Endothelial cell of umbilical vein (primary cell): ENCODE measurements around the gene ADARB1. TPM values are rescaled to one million over a fixed set of nuclear protein-coding genes. Genes with fewer than 3 reads are reported as not detected.

Experiments
- BruUV-seq: library from RNA; stranded (reverse); fragments of 400-500 nt; replicated peaks from 2 replicates; lab custom pipeline; 2021; lab: Mats Ljungman, UMichigan
- CTCF ChIA-PET: fragments of 300-600, 350-600 bp; sonication (Branson Sonifier 250); formaldehyde crosslinking; loops from one replicate; lab custom pipeline; 2021; ENCODE audit warnings: antibody characterized with exemption, inconsistent platforms; lab: Charles Lee
- POLR2A ChIA-PET: fragments of 300-600, 350-600 bp; sonication (Branson Sonifier 250); formaldehyde crosslinking; loops from one replicate; lab custom pipeline; 2021; ENCODE audit warnings: antibody characterized with exemption, inconsistent platforms; lab: Charles Lee
- DNase-seq: peaks from one replicate; pipeline ENCODE4 v3.0.0-alpha.2; 2011; ENCODE audit warnings: low read depth, low spot score
- FAIRE-seq: peaks from 2 replicates; lab custom pipeline; 2011; peaks lifted over from hg19 to GRCh38; lab: Jason Lieb, UNC
- H2AFZ ChIP-seq: 2 replicates; pipeline ENCODE4 v1.6.0; 2012; ENCODE audit warnings: low read depth, low read length, control low read depth, inconsistent platforms
- H3K27ac ChIP-seq: 2 replicates; pipeline ENCODE4 v1.5.1; 2011; ENCODE audit warnings: low read depth, mild to moderate bottlenecking, control low read depth, low read length, moderate library complexity; ENCODE audit not compliant: insufficient read depth
- H3K27me3 ChIP-seq, 2 experiments: 2 replicates each; pipeline versions ENCODE4 v1.6.0 to v1.6.1; 2011; ENCODE audit warnings: low read length in 2 of 2, mixed read lengths in 1 of 2; ENCODE audit not compliant: control insufficient read depth in 2 of 2, insufficient read depth in 2 of 2
- H3K36me3 ChIP-seq, 2 experiments: 2 replicates in 1 of 2; 3 replicates in 1 of 2; pipeline ENCODE4 v1.5.1; 2011; ENCODE audit warnings: low read length in 2 of 2, mild to moderate bottlenecking in 1 of 2, moderate library complexity in 1 of 2; ENCODE audit not compliant: control insufficient read depth in 2 of 2, insufficient read depth in 2 of 2; ENCODE audit errors: extremely low read depth in 1 of 2
- H3K4me1 ChIP-seq: 3 replicates; pipeline ENCODE4 v1.5.1; 2011; ENCODE audit warnings: mild to moderate bottlenecking, low read length; ENCODE audit not compliant: control insufficient read depth, insufficient read depth; ENCODE audit errors: extremely low read depth
- H3K4me2 ChIP-seq: 2 replicates; pipeline ENCODE4 v1.6.1; 2011; ENCODE audit warnings: low read length, control low read depth, mixed read lengths; ENCODE audit not compliant: insufficient read depth
- H3K4me3 ChIP-seq, 3 experiments: fragments of 200-600 bp in 1 of 3; sonication (generic), shearing (Covaris generic) in 1 of 3; replicated peaks in 1 of 3; 2 replicates each; pipeline ENCODE4 v1.5.1; 2011 to 2016; ENCODE audit warnings: control low read depth in 3 of 3, low read length in 3 of 3, mild to moderate bottlenecking in 2 of 3, inconsistent platforms in 1 of 3, low read depth in 1 of 3, moderate library complexity in 1 of 3; ENCODE audit not compliant: insufficient read depth in 1 of 3
- H3K79me2 ChIP-seq: 2 replicates; pipeline ENCODE4 v1.6.0; 2012; ENCODE audit warnings: low read length, inconsistent platforms; ENCODE audit not compliant: control insufficient read depth, insufficient read depth
- H3K9ac ChIP-seq: replicated peaks from 2 replicates; pipeline ENCODE3; 2011; ENCODE audit warnings: low read length, control low read depth; ENCODE audit not compliant: insufficient read depth; ENCODE audit errors: extremely low read depth
- H3K9me1 ChIP-seq: replicated peaks from 3 replicates; pipeline ENCODE4 v1.6.0; 2011; ENCODE audit warnings: mild to moderate bottlenecking, low read length; ENCODE audit not compliant: control insufficient read depth, insufficient read depth; ENCODE audit errors: extremely low read depth
- H3K9me3 ChIP-seq: replicated peaks from 2 replicates; pipeline ENCODE4 v1.5.1; 2012; ENCODE audit warnings: low read length, inconsistent platforms; ENCODE audit not compliant: control insufficient read depth, insufficient read depth
- H4K20me1 ChIP-seq: replicated peaks from 2 replicates; pipeline ENCODE3; 2011; ENCODE audit warnings: mild to moderate bottlenecking, low read length; ENCODE audit not compliant: control insufficient read depth, insufficient read depth; ENCODE audit errors: extremely low read depth
- CTCF ChIP-seq, 2 donors: IDR thresholded peaks; 1 replicate in 1 of 2; 2 replicates in 1 of 2; pipeline ENCODE4 v1.5.1; 2011; ENCODE audit warnings: low read length in 2 of 2, mild to moderate bottlenecking in 2 of 2, moderate library complexity in 2 of 2, control low read depth in 1 of 2, inconsistent platforms in 1 of 2, low read depth in 1 of 2; ENCODE audit not compliant: insufficient read depth in 1 of 2; ENCODE audit errors: extremely low read depth in 1 of 2
- EZH2 ChIP-seq: IDR thresholded peaks from 2 replicates; pipeline ENCODE4 v1.6.1; 2012; ENCODE audit warnings: borderline replicate concordance, low read depth, mild to moderate bottlenecking, moderate library complexity, low read length, inconsistent platforms; ENCODE audit not compliant: severe bottlenecking
- FOS ChIP-seq: IDR thresholded peaks from 2 replicates; pipeline ENCODE4 v1.6.1; 2011; ENCODE audit warnings: mild to moderate bottlenecking, low read length, moderate library complexity, borderline replicate concordance; ENCODE audit not compliant: insufficient read depth
- GATA2 ChIP-seq: IDR thresholded peaks from 2 replicates; pipeline ENCODE4 v1.7.0; 2011; ENCODE audit warnings: low read depth, mild to moderate bottlenecking, moderate library complexity, mixed read lengths, low read length; ENCODE audit not compliant: insufficient read length, insufficient read depth
- JUN ChIP-seq: IDR thresholded peaks from 2 replicates; pipeline ENCODE4 v1.6.1; 2011; ENCODE audit warnings: borderline replicate concordance, low read depth; ENCODE audit not compliant: insufficient read length, insufficient read depth
- MYC ChIP-seq: IDR thresholded peaks from one replicate; pipeline ENCODE4 v1.6.1; 2011; ENCODE audit warnings: mild to moderate bottlenecking, low read depth, low read length
- POLR2A ChIP-seq: IDR thresholded peaks from 2 replicates; pipeline ENCODE4 v1.6.1; 2012; ENCODE audit warnings: low read depth, mild to moderate bottlenecking, control low read depth, low read length
- POLR2AphosphoS5 ChIP-seq: IDR thresholded peaks from 2 replicates; pipeline ENCODE4 v1.6.1; 2012; ENCODE audit warnings: low read depth, mild to moderate bottlenecking, control low read depth, low read length, moderate library complexity; ENCODE audit not compliant: insufficient read depth
- dilution Hi-C: fragments of 300-500 bp; cut with MboI; formaldehyde crosslinking; loops from one replicate; pipeline ENCODE4 v1.15.0; 2019; ENCODE audit warnings: low sequenced_read_pairs; ENCODE audit not compliant: extremely low pct_ligation_motif_present
- intact Hi-C: fragments of 100-400 bp; cut with micrococcal nuclease; formaldehyde crosslinking; loops from one replicate; pipeline ENCODE4 v1.10.0; 2022
- polyA plus RNA-seq, 4 experiments: library from polyadenylated mRNA; depleted of rRNA in 3 of 4; stranded (reverse) in 3 of 4; unstranded in 1 of 4; fragments of >200 nt; gene quantifications; 2 replicates each; pipeline versions ENCODE4 v1.2.1 to v1.2.3, GENCODE V29; 2011 to 2012; ENCODE audit warnings: missing spikeins in 1 of 4
- total RNA-seq: library from RNA; stranded (reverse); gene quantifications from 2 replicates; pipeline ENCODE4 v1.2.3, GENCODE V29; 2021
- TF ChIP-seq, protein P1 (sequence below): IDR thresholded peaks from 2 replicates; pipeline ENCODE4 v1.6.1; 2011; ENCODE audit not compliant: insufficient read depth, insufficient read length

The ADARB1 gene
- total and polyA plus RNA-seq, 2 donors (not counting 3 experiments of a cell fraction or from before 2014, with no cell fraction given) = 32.5 to 54.3 TPM

- no peaks in the 10 kb centered on the region for H3K36me3 ChIP-seq
- ChIA-PET CTCF (interaction anchor here (1.0 to 1.2 kb wide), 2 partner anchors 76 to 77 kb away, joined by 4 to 6 read pairs; no protein-coding TSS in a partner anchor), POLR2A (no interaction called here)
- peaks cover 0 to 2% of the 10 kb centered on the region in 2 experiments for H3K27me3 ChIP-seq
- no peak for TF ChIP-seq GATA2
- TF ChIP-seq, protein P1, sequence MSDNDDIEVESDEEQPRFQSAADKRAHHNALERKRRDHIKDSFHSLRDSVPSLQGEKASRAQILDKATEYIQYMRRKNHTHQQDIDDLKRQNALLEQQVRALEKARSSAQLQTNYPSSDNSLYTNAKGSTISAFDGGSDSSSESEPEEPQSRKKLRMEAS = no peak
- TF ChIP-seq CTCF (IDR thresholded peaks at IDR 0.05; ENCODE audit: extremely low read depth in 1 of 2, insufficient read depth in 1 of 2, low read depth in 1 of 2, low read length in 2 of 2) = no peak
- no peak for TF ChIP-seq EZH2
- no peak for TF ChIP-seq POLR2A
- TF ChIP-seq POLR2AphosphoS5 = no peak
- no peak for TF ChIP-seq FOS
- no peak for TF ChIP-seq MYC
- no peak for TF ChIP-seq JUN
- intact Hi-C loops = no loop called here
- FAIRE-seq (no peak), DNase-seq (no peak)
- H4K20me1 ChIP-seq = no peaks in the 10 kb centered on the region
- H3K4me2 ChIP-seq = no peak overlapping the region
- H2AFZ ChIP-seq = no peak overlapping the region
- dilution Hi-C loops = no loop called here
- no peaks in the 10 kb centered on the region for H3K9me1 ChIP-seq
- no peak overlapping the region for H3K4me3 ChIP-seq
- H3K4me1 ChIP-seq = peaks cover 12% of the 10 kb centered on the region
- BruUV-seq = no TSS peak
- H3K9ac ChIP-seq = no peak overlapping the region
- H3K27ac ChIP-seq = no peak overlapping the region
- H3K79me2 ChIP-seq = no peaks in the 10 kb centered on the region
- H3K9me3 ChIP-seq = no peaks in the 10 kb centered on the region
Measured at GRCh38 chr21:45051580-45052434, 22.6 kb upstream of the ADARB1 start.
